GM18519 (cell line): ENCODE data around the gene ZNF565.
A peak's percentile ranks its signal among the peaks of the same experiment; 100 is the strongest.
"Not testable (repeated sequence)": the region's sequence is repeated elsewhere in the genome, so short reads cannot be mapped to it uniquely, and the experiment has no call there.

Experiments used
- ATAC-seq: cut with Tn5 transposase; IDR thresholded peaks from one replicate; pipeline ENCODE4 v1.9.1; 2021; ENCODE audit warnings: mild to moderate bottlenecking, moderate library complexity; ENCODE audit not compliant: unreplicated experiment, low FRiP score

Gene ZNF565

DNA sequence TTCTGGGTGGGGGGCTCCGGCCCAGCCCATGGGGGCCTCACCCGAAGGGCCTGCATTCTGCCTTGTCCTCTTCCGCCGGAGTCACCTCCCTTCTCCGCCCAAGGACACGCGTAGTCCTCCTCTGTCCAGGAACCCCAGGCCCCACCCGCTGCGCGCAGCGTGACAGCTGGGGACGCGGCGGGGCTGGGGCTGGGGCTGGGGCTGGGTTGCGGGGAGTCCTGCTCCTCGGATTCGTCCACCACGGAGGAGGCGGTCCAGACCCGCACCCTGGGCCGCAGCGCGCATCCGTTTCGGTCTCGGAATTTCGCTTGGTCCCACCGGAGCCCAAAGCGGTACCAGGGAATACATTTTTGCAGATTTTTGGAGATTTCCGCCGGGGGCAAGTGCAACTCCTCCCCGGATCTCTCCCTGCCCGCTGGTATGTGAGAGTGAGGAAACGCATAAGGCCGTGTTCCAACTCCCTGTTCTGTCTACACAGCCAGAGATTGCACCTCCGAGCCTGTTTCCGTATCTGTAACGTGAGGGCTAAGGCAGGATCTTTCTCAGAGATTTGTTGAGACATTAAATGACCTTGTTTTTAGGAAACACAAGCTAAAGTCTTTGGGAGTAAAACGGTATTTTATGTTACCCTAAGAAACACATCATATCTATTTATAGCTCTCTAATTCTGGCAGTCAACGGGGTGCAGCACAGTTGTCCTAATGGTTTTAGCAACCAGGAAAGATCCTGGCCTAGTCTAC is 61.9 kb downstream of the ZNF565 start, which contains the start of gene COX7A1:
COX7A1 (minus strand) TSS at position 96 of the 740 bp plus-strand sequence; CDS start at position 56, 40 bp downstream.
- ATAC-seq = no peak

DNA sequence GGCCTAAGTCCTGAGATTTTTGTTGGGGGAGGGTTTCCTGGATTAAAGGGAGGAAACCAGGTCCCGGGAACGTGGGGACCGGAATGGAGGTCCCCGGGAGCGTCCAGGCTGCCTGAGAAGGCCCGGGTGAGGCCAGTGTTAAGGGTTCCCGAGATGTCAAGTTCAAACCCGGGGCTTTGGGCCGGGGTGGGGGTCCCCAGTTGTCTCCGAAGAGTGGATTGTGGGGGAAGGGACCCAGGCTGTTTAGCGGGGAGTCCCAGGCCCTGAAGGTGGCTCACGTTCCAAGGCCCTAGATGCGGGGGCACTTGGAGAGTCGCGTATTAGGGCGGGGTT is 62.5 kb downstream of the ZNF565 start:
- ATAC-seq = no peak

DNA sequence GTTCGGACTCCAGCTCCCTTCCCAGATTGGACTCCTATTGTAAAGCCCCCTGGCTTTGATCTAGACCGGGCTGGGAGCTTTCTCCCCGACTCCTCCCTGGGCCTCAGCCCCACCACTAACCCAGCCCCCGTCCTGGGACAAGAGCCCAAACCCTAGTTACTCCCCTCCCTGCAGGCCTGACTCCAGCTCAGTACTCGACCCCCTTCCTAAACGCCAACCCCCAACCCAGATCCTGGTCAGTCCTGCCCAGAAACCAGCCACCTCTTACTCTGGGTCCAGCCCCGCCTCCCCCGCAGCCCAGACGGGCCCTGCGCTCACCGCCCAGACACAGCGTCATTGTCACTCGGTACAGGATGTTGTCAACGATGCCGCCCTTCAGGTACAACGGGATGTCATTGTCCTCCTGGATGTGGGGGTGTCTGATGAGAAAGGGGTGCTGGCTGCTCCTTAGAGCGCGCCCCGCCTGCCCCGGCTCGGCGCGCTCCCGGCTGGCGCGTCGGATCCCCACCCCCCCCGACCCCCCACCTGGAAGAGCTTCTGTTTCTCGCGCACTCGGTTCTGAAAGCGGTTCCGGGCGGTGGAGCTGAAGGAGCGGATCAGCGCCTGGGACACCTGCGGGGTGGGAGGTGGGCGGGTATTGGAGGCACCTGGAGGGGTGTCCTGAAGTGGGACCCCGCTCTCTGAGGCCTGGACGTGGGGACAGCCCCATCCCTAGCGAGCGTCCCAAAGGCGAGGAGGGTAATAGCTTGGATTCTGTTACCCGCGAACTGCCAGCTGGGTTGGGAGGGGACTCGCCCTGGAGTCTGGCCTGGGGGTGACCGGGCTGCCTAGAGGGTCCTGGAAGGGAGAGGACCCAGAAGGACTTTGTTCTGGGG is 63.1 kb downstream of the ZNF565 start:
- ATAC-seq = no peak

GRCh38 chr19:36150586-36150985 is 63.9 kb downstream of the ZNF565 start:
- ATAC-seq = no peak

DNA sequence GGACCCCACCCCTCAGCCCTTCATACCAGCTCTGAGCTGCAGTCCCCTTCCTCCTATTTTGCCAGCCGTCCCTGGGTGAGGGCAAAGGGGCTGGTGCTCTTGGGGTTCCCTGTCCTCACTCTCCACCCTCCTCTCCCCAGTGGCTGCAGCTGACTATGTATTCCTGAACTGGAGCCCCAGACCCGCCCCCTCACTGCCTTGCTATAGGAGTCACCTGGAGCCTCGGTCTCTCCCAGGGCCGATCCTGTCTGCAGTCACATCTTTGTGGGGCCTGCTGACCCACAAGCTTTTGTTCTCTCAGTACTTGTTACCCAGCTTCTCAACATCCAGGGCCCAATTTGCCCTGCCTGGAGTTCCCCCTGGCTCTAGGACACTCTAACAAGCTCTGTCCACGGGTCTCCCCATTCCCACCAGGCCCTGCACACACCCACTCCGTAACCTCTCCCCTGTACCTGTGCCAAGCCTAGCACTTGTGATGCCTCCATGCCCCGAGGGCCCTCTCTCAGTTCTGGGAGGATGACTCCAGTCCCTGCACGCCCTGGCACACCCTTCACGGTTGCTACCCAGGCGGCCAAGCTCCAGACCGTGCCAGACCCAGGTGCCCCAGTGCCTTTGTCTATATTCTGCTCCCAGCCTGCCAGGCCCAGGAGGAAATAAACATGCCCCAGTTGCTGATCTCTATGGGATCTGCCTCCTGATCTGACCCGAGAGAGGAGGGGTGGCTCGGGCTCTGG is 64.6 kb downstream of the ZNF565 start:
- ATAC-seq = no peak

- no peak for ATAC-seq
Measured at GRCh38 chr19:36144624-36145023, 69.8 kb downstream of the ZNF565 start.

- no peak for ATAC-seq
Measured at GRCh38 chr19:36142496-36142895, 72.0 kb downstream of the ZNF565 start.

- ATAC-seq = no peak
Measured at GRCh38 chr19:36142046-36142445, 72.4 kb downstream of the ZNF565 start.

DNA sequence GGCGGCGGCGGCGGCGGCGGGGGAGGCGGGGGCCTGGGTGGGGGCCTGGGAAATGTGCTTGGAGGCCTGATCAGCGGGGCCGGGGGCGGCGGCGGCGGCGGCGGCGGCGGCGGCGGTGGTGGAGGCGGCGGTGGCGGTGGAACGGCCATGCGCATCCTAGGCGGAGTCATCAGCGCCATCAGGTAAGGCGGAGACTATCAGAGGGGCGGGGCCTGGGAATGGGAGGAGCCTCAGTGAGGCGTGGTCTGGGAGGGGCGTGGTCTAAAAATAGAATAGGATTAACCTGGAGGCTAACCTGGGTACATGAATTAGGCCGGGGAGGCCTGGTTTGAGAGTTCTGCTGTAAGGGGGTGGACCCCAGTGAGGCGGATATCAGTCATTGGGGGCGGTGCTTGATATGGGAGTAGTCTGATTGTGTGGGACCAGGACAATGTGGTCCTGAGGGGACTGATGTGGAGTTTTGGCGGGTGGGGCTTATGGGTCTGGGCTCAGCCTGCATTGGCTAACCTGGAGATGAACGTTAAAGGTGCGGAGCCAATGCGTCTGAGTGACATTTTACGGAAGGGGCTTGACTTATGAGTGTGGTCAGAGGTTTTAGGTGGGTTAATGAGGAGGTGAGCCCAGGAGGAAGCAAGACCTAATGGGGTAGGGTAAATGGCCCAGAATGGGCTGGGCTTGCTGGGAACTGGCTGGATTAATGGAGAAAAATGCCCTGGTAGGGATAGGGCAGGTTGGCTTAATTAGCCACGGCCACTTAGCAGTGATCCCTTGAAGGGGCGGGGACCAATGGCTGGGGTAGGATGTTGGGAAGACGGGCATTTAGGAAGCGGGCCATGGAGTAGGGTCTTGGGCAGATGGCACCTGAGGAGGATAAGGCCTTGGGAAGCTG is 73.2 kb downstream of the ZNF565 start:
- no peak for ATAC-seq

DNA sequence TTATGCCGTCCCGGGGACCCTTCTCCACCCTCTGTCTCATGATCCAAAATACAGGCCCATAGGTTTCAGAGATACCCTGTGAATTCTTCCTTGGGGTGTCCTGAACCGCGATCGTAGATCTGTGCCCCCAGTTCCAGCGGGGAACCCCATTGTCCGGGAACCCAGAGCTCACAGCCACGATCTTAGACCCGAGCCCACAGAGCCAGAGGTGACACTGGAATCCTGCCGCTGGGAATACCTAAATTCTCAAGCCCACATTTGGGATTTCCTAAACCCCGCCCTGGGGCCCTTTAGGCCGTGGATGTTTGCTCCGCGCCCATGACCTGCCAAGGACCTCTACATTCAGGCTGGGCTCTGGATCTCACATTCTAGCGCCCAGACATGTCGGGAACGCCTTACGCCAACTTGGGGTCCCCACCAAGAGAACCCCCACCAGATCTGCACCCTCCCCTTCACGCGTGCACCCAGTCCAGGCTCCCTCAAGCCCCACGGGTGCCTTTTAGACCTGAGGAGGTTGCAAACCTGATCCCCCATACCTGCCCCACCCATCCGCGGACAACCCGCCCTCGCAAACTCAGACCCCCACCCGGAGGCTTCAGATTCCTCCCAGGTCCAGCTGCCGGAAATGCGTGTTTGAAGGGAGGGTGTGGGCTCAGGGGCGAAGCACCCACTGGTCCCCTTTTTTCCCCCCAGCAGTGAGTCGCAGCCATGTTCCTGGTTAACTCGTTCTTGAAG is 74.0 kb downstream of the ZNF565 start:
- no peak for ATAC-seq

DNA sequence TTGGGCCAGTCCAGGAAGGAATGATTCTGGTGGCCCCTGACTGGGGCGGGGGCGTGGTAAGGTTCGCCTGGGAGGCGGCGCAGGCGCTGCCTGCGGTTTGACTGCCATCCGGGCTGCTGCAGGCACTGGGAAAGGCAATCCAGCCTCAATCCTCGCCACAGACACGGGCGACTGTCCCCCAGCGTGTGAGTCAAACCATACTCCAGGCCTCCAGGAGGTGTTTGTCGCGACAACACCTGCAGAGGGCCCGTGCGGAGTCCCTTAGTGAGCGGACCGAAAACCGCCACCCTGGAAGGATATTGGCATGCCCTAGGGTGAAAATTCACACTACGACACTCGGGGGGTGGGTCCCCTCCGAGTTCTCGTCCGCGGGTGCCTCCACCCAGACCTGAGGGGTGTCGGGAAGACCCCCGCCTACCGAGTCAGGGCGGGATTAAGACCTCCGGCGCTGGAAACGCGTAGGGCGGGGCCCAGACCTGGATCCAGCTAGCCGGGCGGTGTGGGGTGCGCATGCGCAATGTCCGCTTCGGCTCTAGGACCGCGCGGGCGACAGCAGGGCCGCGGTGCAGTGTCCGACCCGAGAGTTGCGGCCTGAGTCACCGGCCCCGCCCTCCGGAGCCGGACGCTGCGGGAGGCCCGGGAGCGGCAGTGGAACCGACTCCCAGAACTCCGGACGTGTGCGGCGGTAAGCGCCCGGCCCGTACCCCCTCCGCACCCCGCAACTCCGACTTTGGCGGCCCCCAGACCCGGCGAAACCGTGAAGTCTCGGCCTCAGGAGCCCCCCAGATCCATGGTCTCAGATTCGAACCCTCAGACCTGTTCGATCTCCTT is 74.8 kb downstream of the ZNF565 start, which contains the start of gene CAPNS1:
CAPNS1 (plus strand) TSS at position 594 of the 831 bp plus-strand sequence. CDS start 946 bp downstream, outside the sequence.
- ATAC-seq = peak; percentile 70

DNA sequence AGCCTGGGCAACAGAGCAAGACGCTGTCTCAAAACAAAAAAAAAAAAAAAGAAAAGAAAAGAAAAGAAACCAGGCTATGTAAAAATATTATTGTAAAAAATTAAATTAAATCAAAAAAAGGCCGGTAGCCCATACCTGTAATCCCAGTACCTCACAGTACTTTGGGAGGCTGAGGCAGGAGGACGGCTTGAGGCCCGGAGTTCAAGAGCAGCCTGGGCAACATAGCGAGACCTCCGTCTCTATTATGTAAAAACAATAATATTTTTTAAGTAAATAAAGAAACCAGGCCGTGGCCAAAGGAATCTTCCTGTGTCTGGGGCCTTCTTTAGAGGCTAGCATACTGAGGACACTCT is 75.4 kb downstream of the ZNF565 start:
- ATAC-seq = no peak

GRCh38 chr19:36136964-36137686 is 77.3 kb downstream of the ZNF565 start:
- no peak for ATAC-seq

DNA sequence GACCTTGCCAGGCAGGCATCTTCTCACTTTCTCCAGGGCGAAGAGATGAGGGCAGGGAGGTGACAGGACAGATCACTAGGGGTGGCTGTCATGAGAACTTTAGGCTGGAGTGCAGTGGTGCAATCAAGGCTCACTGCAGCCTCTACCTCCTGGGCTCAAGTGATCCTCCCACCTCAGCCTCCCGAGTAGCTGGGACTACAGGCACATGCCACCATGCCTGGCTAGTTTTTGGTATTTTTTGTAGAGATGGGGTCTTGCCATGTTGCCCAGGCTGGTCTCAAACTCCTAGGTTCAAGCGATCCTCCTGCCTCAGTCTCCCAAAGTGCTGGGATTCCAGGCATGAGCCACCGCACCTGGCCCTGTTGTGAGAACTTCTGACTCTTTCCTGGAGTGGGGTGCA is 79.6 kb downstream of the ZNF565 start:
- ATAC-seq = not testable (repeated sequence)
